Panc1 (cell line): ENCODE data around the gene CHRM4. TPM values are rescaled to one million over a fixed set of nuclear protein-coding genes. Genes with fewer than 3 reads are reported as not detected.
"Not testable (repeated sequence)": the region's sequence is repeated elsewhere in the genome, so short reads cannot be mapped to it uniquely, and the experiment has no call there.

Experiments
- ATAC-seq: fragments of 200-7000 bp; cut with Tn5 transposase; 2 replicates; pipeline ENCODE4 v1.9.1; 2020; ENCODE audit warnings: mild to moderate bottlenecking, moderate library complexity
- BruUV-seq: library from RNA; stranded (reverse); fragments of 400-500 nt; replicated peaks from 2 replicates; lab custom pipeline; 2021; lab: Mats Ljungman, UMichigan
- CTCF ChIA-PET: fragments of 300-600 bp; sonication (Branson Sonifier 250); formaldehyde crosslinking; loops from one replicate; lab custom pipeline; 2022; ENCODE audit warnings: antibody characterized with exemption; lab: Charles Lee
- POLR2A ChIA-PET: fragments of 300-600 bp; sonication (Branson Sonifier 250); formaldehyde crosslinking; loops from one replicate; lab custom pipeline; 2022; ENCODE audit warnings: antibody characterized with exemption; lab: Charles Lee
- DNase-seq: peaks from one replicate; pipeline ENCODE4 v3.0.0-alpha.2; 2010; ENCODE audit warnings: low read depth, low spot score
- H3K27ac ChIP-seq: 2 replicates; pipeline ENCODE4 v1.5.1; 2011; ENCODE audit warnings: mild to moderate bottlenecking, low read length, inconsistent platforms
- H3K27me3 ChIP-seq: fragments of 200-500 bp; sonication (Bioruptor generic); 2 replicates; pipeline ENCODE4 v1.6.0; 2014; ENCODE audit warnings: low read length, inconsistent platforms; ENCODE audit not compliant: control insufficient read depth, insufficient read depth
- H3K36me3 ChIP-seq: fragments of 200-500 bp; sonication (Bioruptor generic); 2 replicates; pipeline ENCODE4 v1.5.1; 2014; ENCODE audit warnings: inconsistent platforms, mild to moderate bottlenecking, low read length, moderate library complexity; ENCODE audit not compliant: control insufficient read depth, insufficient read depth
- H3K4me1 ChIP-seq: 2 replicates; pipeline ENCODE4 v1.5.1; 2011; ENCODE audit warnings: inconsistent platforms, mild to moderate bottlenecking, low read length, moderate library complexity; ENCODE audit not compliant: control insufficient read depth, insufficient read depth
- H3K4me3 ChIP-seq, 2 experiments: 2 replicates each; pipeline ENCODE4 v1.5.1; 2011 to 2012; ENCODE audit warnings: low read depth in 2 of 2, low read length in 2 of 2, mild to moderate bottlenecking in 2 of 2, inconsistent platforms in 1 of 2, moderate library complexity in 1 of 2
- H3K9me3 ChIP-seq: fragments of 200-500 bp; sonication (Bioruptor generic); 2 replicates; pipeline ENCODE4 v1.5.1; 2014; ENCODE audit warnings: low read depth, mild to moderate bottlenecking, inconsistent platforms, low read length, moderate library complexity; ENCODE audit not compliant: control insufficient read depth, insufficient read depth
- CTCF ChIP-seq: fragments of 450-650 bp; IDR thresholded peaks from 2 replicates; pipeline ENCODE4 v1.5.1; 2017; ENCODE audit warnings: mild to moderate bottlenecking
- POLR2AphosphoS5 ChIP-seq: IDR thresholded peaks from 2 replicates; pipeline ENCODE4 v1.6.1; 2012; ENCODE audit warnings: mild to moderate bottlenecking, low read depth, low read length, moderate library complexity
- REST ChIP-seq, 2 experiments: IDR thresholded peaks; 2 replicates each; pipeline ENCODE4 v1.6.1; 2011 to 2012; ENCODE audit warnings: low read depth in 2 of 2, control low read depth in 1 of 2, low read length in 1 of 2, mild to moderate bottlenecking in 1 of 2, moderate library complexity in 1 of 2; ENCODE audit not compliant: insufficient read depth in 1 of 2
- SIN3A ChIP-seq: IDR thresholded peaks from 2 replicates; pipeline ENCODE4 v1.6.1; 2012; ENCODE audit warnings: low read depth, mild to moderate bottlenecking, low read length, moderate library complexity, borderline replicate concordance; ENCODE audit not compliant: insufficient read depth
- TCF7L2 ChIP-seq: IDR thresholded peaks from 2 replicates; pipeline ENCODE4 v1.6.1; 2011; ENCODE audit warnings: mild to moderate bottlenecking, low read depth, low read length, inconsistent platforms
- in situ Hi-C: cut with HindIII; loops from 2 replicates; pipeline ENCODE4 v1.10.0; 2016; ENCODE audit warnings: low sequenced_read_pairs, low pct_unique_long_range_greater_than_20kb
- intact Hi-C: fragments of 100-400 bp; cut with micrococcal nuclease; formaldehyde crosslinking; loops from one replicate; pipeline ENCODE4 v1.10.0; 2022; ENCODE audit not compliant: unreplicated experiment
- total RNA-seq: library from RNA; stranded (reverse); gene quantifications from one replicate; pipeline ENCODE4 v1.2.1, GENCODE V29; 2021; ENCODE audit not compliant: unreplicated experiment

Gene CHRM4
- total RNA-seq, 1 experiment from 2014 or later = 3.1 TPM

GRCh38 chr11:46380340-46381047, 11.1 kb downstream of the CHRM4 start:
- ATAC-seq (peak; percentile 41), DNase-seq (no peak)
- no peaks in the 10 kb centered on the region for H3K9me3 ChIP-seq
- no peaks in the 10 kb centered on the region for H3K27me3 ChIP-seq
- H3K27ac ChIP-seq = peak overlapping the region; percentile 79
- H3K36me3 ChIP-seq = no peaks in the 10 kb centered on the region; the same call in 1 of the 2 replicates
- no TSS peak for BruUV-seq
- ChIA-PET CTCF (interaction anchor here (0.7 to 1.2 kb wide), 2 partner anchors 8 to 107 kb away, joined by 4 read pairs; no protein-coding TSS in a partner anchor), POLR2A (interaction anchor here (0.5 to 0.7 kb wide), 2 partner anchors 17 to 369 kb away, joined by 5 to 6 read pairs; no protein-coding TSS in a partner anchor)
- peaks cover 16% of the 10 kb centered on the region for H3K4me1 ChIP-seq
- TF ChIP-seq REST (IDR thresholded peaks at IDR 0.05; ENCODE audit: insufficient read depth in 1 of 2, low read depth in 2 of 2, low read length in 1 of 2) (no peak), SIN3A (0 out of 2 replicates have a peak, but pooled peaks have one; percentile 50), POLR2AphosphoS5 (no peak; the same call in 1 of the 2 replicates)
- intact Hi-C loops (no loop called here), in situ Hi-C loops (no loop called here)
- peak overlapping the region; percentile 45 to 59 for H3K4me3 ChIP-seq

GRCh38 chr11:46379482-46380293, 11.9 kb downstream of the CHRM4 start:
- DNase-seq, POLR2A ChIA-PET: not testable (repeated sequence)
- ATAC-seq = peak; percentile 59

GRCh38 chr11:46378811-46379481, 12.6 kb downstream of the CHRM4 start:
- in situ Hi-C loops (no loop called here), intact Hi-C loops (no loop called here)
- Histone ChIP-seq H3K27me3 (no peaks in the 10 kb centered on the region), H3K27ac (peak overlapping the region; percentile 66), H3K4me3 (no peak overlapping the region), H3K9me3 (no peaks in the 10 kb centered on the region), H3K4me1 (peaks cover 16% of the 10 kb centered on the region), H3K36me3 (no peaks in the 10 kb centered on the region; the same call in 1 of the 2 replicates)
- no peak for TF ChIP-seq TCF7L2
- no peak for TF ChIP-seq REST (IDR thresholded peaks at IDR 0.05; ENCODE audit: insufficient read depth in 1 of 2, low read depth in 2 of 2, low read length in 1 of 2)
- no peak for TF ChIP-seq CTCF
- no peak for TF ChIP-seq SIN3A
- no peak for TF ChIP-seq POLR2AphosphoS5
- ChIA-PET CTCF (interaction anchor here (1.2 kb wide), 1 partner anchor 10 kb away, joined by 4 read pairs; no protein-coding TSS in a partner anchor), POLR2A (no interaction called here)
- ATAC-seq (peak; percentile 5; the same call in 1 of the 2 replicates), DNase-seq (no peak)
- no TSS peak for BruUV-seq

More at GRCh38 chr11:46379482-46380293, 11.9 kb downstream of the CHRM4 start:
- H3K9me3 ChIP-seq, intact Hi-C loops, H3K27me3 ChIP-seq, BruUV-seq, H3K36me3 ChIP-seq, H3K4me3 ChIP-seq, in situ Hi-C loops: not testable (repeated sequence)
- CTCF ChIA-PET = interaction anchor here (0.7 to 1.2 kb wide), 2 partner anchors 9 to 106 kb away, joined by 4 read pairs; no protein-coding TSS in a partner anchor
- Histone ChIP-seq H3K4me1 (peaks cover 16% of the 10 kb centered on the region), H3K27ac (peak overlapping the region; percentile 66)
